GM21423 (cell line): ENCODE data around the gene HBP1.
"Not testable (repeated sequence)": the region's sequence is repeated elsewhere in the genome, so short reads cannot be mapped to it uniquely, and the experiment has no call there.

ENCODE experiments used
- ATAC-seq: cut with Tn5 transposase; IDR thresholded peaks from one replicate; pipeline ENCODE4 v1.9.1; 2021; ENCODE audit warnings: mild to moderate bottlenecking, moderate library complexity; ENCODE audit not compliant: unreplicated experiment

HBP1 gene, protein sequence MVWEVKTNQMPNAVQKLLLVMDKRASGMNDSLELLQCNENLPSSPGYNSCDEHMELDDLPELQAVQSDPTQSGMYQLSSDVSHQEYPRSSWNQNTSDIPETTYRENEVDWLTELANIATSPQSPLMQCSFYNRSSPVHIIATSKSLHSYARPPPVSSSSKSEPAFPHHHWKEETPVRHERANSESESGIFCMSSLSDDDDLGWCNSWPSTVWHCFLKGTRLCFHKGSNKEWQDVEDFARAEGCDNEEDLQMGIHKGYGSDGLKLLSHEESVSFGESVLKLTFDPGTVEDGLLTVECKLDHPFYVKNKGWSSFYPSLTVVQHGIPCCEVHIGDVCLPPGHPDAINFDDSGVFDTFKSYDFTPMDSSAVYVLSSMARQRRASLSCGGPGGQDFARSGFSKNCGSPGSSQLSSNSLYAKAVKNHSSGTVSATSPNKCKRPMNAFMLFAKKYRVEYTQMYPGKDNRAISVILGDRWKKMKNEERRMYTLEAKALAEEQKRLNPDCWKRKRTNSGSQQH

DNA sequence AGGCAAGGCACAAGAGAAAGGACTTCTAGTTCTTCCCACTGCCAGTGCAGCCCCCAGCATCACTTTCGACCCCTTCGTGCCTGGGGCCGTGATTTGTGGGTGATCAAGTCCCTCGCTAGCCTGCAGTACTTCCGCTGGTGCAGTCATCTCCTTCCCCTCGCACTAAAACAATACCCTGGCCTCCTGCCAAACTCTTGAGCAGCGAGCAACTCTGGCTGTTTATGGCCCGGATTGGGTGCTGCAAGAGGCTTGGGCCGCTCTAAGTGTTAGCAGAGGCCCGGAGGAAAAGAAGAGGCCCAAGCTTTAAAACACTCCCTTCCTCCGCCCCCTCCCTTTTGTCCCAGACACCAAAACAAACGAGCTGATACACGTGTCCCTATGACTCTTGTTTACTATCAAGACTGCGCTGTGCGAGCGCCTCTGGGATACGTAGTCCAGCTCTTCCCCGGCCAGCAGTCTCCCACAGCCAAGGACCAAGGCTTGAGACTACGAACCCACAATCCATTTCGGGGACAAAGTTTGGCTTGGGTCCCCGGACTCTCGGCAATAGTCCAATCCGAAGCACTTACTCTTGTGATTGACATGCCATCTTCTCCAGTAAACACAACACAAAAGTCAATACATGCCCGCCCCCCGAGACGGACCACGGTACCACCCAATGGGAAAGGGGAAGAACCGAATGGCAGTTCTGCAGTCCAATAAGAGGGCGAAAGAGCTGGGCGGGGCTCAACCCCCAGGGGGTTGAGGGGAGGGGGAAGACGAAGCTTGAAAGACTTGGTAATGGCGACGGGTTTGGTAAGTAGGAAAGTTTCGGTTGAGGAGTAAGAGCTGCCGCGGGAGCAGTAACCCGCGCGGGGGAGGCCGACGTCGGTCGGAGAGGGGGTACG is at the start of gene HBP1:
HBP1 (plus strand) TSS at position 771 of the 887 bp plus-strand sequence. CDS start 10,891 bp downstream, outside the sequence.
- ATAC-seq, result peak; percentile 83

DNA sequence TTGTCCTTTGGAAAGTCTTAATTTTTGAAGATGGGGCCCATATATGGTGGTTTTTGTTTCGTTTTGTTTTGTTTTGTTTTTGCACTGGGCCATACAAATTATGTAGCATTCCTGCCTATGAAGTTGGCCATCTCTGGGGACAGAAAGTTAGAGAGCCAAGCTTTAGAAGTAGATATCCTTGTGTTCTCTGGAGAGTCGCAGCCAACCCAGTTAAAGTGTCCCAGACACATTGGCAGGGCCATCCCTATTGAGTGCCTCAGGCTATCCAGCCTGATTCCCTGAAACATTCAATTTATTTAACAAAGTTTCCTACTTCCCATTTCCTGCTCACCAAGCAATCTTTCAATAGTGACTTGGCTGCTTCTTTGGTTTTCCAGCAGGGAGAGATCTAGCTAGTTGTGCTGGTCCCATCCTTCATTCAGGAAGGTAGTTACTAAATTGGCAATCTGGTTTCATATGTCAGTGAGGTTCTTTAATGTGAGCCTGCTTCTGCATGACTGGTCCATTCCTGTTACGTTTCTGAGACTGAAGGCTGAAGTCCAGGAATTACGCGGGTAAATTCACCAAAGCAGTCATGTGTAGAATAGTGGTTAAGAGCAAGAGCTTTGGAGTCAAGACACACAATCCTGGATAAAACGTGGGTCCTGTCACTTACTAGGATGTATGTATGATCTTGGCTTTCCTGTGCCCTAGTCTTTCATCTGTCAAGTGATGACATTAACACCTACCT is 49.3 kb upstream of the HBP1 start:
- no peak for ATAC-seq

DNA sequence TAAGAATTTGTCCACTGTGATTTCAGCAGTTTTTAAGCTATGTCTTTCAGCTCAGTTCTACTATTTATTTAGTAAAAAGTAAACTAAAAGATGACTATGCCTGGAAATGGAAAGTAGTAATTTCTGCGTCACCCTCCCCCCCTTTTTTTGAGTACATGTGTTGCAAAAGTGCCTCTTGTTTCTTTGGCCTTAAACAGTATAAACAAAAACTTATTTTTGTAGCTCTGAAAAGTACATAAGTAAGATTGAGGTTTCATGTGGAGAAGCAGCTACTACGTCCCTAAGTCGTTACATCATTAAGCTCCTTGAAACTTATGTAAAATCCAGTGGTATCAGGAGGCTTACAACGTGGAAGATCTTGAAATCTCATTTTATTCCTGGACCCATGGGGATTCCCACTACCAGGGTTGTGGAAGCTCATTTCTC is 46.3 kb upstream of the HBP1 start:
- no peak for ATAC-seq

DNA sequence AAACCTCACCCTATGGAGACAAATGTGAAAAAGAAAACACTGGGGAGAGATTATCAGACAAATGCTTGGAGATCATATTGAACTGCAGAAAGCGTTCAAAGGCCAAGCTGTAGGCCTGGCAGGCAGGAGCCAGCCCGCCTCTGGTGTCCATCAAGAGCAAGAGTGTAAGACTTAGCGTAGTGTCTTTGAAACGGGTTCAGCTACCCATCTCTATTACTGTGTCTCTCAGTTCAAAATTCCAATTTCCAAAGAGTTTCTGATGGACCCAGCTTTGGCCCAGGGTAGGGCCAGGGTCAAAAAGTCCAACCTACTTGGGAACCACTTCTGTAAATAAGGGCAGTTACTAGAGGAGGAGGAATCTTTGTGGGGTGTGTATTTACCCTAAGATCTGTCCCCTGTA is 45.4 kb upstream of the HBP1 start:
- no peak for ATAC-seq

DNA sequence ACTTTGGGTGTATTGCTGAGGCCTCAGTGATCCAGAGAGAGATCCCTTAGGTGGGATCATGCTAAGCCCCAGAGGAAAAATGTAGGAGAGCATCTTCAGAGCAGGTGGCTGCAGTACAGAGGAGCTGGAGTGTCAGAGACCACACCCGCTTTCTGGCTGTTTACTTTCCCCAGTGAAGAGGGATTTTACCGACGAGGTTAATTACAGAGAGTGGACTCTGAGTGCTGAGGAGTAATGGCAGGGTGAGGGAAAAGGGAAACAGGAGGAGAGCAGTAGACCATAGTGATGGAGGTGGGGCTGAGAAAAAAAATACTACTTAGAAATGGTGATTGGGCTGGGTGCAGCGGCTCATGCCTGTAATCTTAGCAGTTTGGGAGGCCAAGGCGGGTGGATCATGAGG is 43.3 kb upstream of the HBP1 start:
- ATAC-seq, result no peak

DNA sequence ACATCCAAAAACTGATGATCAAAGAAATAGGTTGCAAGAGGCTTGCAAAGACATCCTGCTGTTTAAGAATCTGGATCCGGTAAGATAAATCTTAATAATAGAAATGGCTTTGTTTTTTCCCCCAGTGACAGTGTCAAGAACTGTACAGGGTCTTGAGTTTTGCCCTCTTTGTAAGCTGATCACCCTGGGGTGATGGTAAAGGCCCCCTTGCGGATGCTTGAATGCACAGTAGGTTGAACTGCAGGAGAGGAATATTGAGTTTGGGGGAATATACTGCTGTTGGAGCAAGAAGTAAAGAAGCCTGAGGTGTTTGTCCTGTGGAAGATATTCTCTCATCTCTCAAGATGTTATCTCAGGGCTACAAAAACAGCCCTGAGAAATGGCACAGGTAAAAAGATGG is 40.6 kb upstream of the HBP1 start:
- ATAC-seq, result no peak

DNA sequence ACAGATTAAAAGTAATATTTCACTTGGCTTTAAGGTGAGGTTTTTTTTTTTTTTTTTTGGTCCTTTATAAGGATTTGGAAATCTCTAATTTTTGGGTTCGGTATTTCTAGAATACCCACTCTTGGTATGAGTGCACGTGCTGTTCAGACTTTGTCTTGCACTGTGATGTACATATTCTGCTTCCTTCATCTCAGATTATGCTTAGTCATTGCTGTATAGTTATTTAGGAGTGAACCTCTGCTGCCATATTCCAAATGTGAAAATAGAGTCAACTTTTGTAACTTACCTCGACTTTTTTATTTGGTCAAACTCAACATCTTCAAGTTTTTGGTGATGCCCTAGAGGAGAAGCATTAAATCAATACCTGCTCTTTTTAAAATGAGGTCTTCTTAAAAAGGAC is 40.1 kb upstream of the HBP1 start:
- ATAC-seq, result no peak

DNA sequence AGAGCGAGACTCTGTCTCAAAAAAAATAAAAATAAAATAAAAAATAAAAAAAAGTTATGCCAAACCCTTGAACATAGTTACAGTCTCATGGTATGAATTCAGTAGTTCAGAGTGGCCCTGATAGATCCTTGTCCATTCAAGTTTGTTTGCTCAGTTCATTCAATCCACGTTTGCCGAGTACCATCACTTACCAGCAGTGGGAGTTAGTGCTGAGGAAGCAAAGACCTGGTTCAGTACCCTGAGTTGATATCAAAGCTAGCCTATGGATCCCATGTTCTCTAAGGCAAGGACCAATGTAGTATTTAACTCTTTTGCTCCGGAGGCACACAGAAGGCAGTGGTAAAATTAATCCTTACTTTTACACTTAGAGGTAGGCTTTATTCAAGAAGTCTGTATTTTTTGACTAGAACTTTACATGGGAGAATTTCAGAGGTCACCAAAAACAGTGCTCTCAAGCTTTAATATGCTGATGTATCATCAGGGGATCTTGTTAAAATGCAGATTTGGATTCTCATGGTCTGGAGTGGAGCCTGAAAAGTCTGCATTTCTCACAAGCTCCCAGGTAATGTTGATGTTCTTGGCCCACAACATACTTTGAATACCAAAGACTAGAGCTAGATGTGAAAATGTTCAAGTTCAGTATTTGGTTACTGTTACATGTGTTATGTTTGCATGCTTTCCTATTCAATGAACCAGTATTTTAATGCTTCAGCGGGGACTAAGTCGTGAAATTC is 38.1 kb upstream of the HBP1 start:
- ATAC-seq, result no peak

DNA sequence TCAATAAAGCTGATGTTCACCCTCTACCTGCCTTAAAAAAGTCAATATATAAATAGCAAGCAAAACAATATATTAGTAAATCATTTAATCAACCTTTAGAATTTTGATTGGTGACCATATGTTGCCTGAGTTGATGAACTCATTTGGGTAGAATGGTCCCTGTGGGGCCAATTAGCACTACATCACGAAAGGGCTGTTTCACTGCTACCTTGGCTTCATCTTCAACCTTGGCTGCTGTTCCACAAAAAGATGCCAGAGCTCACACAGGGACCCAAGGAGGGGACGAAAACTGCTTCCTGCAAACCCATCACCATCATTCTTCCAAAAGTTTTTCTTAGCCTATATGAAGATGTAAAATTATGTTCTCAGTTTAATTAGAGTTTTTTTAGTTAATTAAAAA is 35.4 kb upstream of the HBP1 start:
- ATAC-seq, result no peak

DNA sequence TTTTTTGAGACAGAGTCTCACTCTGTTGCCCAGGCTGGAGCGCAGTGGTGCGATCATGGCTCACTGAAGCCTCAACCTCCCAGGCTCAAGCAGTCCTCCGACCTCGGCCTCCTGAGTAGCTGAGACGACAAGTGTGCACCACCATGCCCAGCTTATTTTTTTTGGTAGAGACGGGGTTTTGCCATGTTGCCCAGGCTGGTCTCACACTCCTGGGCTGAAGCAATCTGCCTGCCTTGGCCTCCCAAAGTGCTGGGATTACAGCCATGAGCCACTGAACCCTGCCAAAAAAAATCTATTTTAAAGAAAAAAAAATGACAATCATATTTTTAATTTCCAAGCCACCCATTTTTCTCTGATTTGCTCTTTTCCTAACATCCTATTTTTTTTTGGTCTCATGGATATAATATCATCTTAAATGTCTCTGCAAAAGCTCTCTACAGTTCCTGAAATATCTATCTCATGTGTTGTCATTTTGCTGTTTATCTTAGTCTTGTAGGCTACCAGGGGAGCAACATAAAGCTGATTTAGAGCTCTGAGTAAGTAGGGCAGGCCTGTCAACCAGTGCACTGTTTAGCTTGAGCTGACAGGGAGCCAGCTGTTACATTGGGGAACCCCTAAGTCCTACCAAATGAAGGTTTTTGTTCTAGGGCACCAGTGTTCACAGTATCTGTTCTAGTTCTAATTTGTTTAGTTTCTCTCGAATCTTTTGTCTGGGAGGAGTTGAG is 29.9 kb upstream of the HBP1 start:
- ATAC-seq, result no peak

DNA sequence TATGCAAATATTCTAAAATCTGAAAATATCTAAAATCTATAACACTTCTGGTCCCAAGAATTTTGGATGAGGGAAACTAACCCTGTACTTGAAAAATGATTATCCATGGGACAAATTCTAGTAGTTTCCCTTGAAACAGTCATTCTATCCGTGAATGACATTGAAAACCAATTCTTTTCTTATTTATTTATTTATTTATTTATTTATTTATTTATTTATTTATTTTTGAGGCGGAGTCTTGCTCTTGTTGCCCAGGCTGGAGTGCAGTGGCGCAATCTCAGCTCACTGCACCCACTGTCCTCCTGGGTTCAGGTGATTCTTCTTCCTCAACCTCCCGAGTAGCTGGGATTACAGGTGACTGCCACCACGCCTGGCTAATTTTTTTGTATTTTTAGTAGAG is 24.9 kb upstream of the HBP1 start:
- ATAC-seq, result not testable (repeated sequence)

DNA sequence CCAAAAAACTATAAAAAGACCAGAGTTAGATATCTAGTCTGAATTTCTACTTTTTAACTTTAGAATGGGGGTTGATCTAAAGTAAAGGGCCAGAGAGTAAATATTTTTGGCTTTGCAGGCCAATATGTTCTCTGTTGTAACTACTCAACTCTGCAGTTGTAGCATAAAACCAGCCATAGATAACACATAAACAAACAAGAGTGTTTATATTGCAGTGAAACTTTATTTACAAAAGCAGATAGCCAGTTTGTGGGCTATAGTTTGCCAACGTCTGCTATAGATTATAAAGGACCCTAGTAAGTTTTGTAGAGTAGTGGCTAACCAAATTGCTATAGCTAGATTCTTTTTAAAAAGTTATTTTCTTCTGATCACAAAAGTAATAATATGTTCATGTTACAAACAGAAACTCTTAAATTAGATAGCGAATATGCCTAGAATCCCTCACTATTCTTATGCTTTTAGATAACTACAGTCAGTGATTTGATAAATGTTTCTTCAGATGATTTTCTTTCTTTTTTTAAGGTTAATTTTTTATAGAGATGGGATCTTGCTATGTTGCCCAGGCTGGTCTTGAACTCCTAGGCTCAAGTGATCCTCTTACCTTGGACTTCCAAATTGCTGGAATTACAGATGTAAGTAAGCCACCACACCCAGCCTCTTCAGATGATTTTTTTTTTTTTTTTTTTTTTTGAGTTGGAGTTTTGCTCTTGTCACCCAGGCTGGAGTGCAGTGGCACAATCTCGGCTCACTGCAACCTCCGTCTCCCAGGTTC is 23.6 kb upstream of the HBP1 start:
- ATAC-seq, result no peak

DNA sequence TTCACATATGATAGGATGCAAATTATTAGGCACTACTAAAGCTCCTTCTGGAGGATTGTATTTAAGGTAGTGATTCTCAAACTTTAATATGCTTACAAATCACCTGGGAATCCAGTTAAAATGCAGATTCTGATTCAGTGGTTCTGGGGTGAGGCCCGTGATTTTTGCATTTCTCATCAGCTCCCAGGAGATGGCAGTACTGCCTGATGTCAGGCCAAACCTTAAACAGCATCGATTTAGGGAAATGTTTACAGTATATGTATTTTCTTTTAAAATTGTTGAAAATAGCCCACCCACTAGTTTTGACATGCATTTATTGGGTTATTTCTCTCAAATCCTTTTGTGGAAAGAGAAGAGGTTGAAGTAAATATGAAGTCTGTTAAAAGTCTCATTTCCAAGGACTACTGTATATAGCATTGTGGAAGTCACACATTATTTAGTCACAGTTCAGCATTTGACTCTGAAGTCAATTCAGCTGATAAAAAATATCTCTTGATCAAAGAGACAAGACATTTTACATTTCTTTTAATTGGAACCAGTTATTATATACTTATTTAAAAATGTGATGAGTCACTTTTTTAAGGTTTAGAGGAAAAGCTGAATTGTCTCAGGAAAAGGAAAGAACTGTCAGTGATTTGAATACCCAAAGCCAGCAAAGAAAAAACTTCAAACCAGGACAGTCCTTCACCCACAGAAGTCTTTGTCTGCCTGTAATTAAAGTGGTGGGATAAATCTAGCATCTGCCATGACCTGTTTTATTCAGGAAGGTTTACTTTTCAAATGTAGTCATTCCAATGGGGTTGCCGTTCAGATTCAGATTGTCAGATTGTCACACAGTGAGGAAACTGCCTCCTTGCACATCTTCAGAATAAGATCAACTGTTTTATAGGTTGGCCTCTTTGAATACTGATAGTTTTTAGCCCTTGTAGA is 21.1 kb upstream of the HBP1 start:
- ATAC-seq, result no peak

DNA sequence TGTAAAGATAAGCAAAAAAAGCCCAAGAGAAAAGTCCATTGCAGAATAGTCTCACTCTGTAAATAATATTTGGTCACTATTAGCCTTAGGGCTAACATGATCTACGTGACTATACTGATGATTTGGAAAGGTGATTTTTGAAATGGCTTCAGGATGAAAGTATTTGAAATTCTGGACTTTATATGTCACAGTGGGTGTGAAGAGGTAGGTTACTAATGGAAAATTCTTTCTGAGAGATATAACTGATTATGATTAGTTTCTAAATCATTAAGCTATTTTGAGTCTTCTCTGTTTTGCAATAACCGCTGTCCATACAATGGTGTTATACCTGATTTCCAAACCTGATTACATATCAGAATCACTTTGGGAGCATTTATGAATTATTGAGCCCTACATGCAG is 20.1 kb upstream of the HBP1 start:
- no peak for ATAC-seq

DNA sequence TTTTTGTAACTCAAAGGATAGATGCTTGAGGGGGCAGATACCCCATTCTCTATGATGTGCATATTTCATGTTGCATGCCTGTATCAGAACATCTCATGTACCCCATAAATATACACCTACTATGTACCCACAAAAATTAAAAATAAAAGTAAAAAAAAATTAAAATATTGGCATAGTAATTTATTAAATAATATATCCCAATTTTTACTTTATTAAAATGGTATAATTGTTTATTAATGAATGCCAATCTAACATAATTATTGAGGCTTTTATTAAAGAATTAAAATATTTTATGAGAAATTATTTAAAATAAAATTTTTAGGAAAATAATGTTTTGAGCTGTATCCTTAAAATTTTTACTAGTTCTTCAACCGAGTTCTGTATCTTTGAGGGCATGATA is 18.9 kb upstream of the HBP1 start:
- ATAC-seq, result no peak

DNA sequence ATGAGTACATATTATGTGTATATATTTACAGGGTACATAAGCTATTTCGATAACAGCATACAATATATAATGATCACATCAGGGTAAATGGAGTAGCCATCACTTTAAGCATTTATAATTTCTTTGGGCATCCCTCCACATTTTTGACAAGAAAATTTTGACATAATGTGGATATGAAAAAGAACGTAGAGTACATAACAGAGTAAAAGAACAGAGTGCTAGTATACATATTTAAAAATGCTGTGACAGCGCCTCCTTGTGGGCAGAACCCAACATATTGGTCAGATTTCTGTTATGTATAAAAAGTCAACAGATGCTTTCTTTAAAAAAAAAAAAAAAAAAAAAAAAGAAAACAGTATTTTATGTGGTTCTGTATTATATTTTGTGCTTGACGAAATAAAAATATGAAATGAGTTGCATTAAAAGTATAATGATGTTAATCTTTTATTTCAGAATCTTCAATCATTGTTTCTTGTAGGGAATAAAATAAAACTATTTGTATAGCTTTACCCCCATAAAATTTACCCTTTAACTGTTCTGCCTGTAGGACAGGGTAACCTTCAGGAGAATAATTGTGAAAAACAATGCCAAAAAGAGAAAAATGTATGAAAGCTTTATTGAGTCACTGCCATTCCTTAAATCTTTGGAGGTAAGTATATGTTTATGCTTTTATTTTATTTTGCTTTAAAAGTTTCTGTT is 18.3 kb upstream of the HBP1 start:
- no peak for ATAC-seq

DNA sequence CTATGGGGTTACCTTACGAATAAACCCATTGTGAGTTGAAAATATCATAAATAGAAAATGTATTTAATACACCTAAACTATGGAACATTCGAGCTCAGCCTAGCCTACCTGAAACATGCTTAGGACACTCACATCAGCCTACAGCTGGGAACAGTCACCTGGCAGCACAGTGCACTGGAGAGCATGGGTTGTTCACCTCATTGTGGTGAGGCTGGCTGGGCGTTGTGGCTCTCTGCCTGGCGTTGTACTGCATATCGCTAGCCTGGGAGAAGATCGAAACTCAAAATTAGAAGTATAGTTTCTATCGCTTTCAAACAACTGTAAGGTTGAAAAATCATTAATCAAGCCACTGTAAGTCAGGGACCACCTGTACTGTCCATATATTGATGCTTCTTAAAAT is 17.3 kb upstream of the HBP1 start:
- no peak for ATAC-seq
